NCI-H226 (cell line): ENCODE measurements around the gene ANP32B.
"Not testable (repeated sequence)": the region's sequence is repeated elsewhere in the genome, so short reads cannot be mapped to it uniquely, and the experiment has no call there.

Source experiments
- DNase-seq: peaks from one replicate; pipeline ENCODE4 v3.0.0-alpha.2; 2015

The ANP32B gene

GRCh38 chr9:97964901-97965300 is 18.2 kb upstream of the ANP32B start:
- DNase-seq: no peak

GRCh38 chr9:97966493-97966892 is 16.6 kb upstream of the ANP32B start:
- no peak for DNase-seq

- DNase-seq: no peak
These were observed 14.1 kb upstream of the ANP32B start for GRCh38 chr9:97969014-97969413.

GRCh38 chr9:97970165-97970564 is 13.0 kb upstream of the ANP32B start:
- no peak for DNase-seq

DNA sequence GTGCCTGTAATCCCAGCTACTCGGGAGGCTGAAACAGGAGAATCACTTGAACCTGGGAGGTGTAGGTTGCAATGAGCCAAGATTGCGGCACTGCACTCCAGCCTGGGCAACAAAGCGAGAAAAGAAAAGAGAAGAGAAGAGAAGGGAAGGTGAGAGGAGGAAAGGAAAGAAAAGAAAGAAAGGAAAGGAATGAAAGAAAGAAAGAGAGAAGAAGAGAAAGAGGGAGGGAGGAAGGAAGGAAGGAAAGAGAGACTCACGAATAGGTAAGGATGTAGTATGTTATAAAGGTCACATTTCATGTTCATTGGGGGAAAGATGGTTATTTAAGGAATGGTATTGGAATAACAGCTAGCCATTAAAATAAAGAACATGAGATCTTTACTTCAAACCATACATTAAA is 10.4 kb upstream of the ANP32B start:
- DNase-seq: no peak

DNA sequence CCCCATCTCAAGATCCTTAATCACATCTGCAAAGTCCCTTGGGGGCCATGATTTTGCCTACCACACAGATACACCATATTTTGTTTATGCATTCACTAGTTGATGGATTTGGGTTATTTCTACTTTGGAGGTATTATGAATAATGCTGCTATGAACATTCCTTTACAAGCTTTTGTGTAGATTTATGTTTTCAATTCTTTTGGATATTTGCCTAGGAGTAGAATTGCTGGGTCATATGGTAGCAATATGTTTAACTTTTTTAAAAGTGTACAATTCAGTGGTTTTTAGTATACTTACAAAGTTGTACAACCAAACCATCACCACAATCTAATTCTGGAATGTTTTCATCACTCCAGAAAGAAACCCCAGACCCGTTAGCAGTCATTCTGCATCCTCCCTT is 7.8 kb upstream of the ANP32B start:
- DNase-seq: no peak

DNA sequence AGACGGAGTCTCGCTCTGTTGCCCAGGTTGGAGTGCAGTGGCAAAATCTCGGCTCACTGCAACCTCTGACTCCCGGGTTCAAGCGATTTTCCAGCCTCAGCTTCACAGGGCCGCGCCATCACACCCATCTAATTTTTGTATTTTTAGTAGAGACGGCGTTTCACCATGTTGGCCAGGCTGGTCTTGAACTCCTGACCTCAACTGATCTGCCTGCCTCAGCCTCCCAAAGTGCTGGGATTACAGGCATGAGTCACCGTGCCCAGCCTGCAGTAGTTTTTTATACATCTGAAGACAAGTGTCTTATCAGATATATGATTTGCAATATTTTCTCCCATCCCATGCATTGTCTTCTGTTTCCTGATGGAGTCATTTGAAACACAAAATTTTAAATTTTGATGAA is 6.5 kb upstream of the ANP32B start:
- not testable (repeated sequence) for DNase-seq

DNA sequence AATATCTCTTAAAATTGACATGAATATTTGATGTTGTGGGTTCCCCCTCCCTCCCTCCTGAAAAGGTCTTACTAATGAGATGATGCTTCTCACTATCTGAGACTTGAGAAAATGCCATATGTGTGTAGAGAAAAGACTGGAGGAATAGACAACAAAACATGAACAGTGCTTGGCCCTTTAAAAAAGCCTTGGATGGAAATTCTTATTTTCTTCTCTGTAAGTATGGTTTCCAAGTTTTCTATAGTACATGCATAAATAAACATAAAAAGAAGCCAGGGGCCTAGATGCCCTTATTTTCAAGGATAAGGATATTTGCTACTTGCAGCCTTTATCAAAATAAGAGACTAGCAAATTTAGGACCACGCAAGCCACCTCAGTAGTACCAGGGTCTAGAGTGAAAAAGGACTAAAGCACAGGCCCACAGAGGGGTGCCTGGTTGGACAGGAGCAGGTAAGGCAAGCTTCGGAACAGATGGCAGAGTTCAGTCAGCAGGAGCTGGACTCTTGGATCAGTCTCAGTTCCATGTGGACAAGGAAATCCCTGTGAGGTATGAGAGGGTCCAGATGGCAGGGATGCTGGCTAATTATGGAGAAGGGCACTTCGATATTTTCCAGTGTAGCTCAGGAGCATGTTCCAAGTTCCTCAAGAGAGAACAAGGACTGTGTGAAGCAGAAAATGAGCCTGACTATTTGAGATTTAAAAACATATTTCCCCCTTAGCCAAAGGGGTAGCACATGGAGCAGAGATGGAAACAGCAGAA is 4.6 kb upstream of the ANP32B start:
- no peak for DNase-seq

DNA sequence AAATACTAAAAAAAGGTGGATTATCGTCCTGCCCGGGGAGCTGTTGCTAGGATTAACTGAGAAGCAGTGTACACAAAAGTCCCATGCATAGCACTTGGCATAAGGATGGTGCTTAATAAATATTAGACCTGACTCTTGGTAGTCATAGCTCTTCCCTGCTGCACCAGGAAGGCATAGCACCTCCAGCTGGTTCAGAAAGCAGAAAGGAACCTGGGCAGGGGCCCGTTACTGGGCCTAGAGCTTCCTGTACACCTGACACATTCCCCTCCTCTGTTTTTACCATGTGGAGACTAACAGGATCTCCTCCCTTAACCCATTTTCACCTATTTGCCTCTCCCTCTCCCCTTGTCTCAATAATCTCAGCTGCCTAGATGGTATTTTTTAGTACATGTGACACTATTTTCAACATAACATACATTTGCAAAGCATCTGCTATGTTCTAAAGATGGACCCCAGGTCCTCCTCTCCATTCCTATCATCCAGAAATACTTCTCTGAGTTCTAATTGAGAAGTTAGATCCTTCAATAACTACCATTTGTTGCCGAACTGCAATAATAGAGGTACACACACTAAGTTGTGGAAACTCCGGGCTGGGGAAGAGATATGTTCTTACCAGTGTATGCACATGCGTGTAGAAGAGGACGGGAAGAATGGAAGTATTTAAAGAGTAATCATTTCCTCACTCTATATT is 3.2 kb upstream of the ANP32B start:
- DNase-seq: no peak

GRCh38 chr9:97980479-97980803 is 2.7 kb upstream of the ANP32B start:
- DNase-seq: no peak

- DNase-seq: no peak
These were observed 2.0 kb upstream of the ANP32B start for GRCh38 chr9:97980918-97981845.

GRCh38 chr9:97981846-97982682 is 1.1 kb upstream of the ANP32B start:
- DNase-seq: no peak

- DNase-seq: peak; percentile 18
These were observed 547 bp downstream of the ANP32B start for GRCh38 chr9:97983589-97984187.

DNA sequence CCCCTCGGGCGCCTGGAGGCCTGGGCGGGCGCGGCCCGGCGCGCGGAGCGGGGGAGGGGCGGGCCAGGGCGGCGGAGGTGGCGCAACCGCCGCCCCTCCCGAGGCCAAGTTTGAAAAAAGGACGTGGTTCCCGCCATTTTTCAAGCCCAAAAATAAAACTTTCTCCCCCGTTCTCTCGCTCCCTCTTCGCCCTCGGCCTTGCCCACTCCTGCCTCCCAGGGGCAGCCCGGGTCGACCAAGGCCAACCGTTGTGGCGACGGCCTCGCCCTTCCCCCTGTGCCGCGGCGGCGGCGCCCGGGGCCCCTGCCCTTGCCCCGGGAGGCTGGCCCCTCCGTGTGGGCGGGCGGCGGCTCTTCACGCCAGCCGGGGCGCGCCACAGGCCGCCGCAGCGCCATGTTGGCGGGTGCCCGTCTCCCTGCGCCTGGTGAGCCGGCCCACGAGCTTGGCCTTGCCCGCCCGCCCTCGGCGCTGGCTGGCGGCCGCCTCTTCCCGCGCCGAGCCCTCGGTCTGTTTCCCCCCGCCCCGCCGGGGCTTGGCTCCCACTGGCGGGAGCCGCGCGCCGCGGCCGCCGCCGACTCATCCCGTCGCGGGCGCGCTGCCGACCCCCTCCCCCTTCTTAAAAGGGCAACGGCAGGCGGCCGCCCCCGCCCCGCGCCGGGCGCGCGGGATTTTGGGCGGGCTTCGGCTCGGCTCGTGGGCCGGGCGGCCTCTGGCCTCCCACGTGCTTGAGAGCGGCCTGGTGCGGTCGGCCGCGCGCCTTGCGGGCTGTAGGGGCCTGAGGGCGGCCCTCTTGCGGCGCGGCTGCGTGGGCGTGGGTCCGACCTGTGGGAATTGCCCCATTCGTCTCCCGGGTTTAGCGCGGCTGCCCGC is 1.3 kb downstream of the ANP32B start:
- DNase-seq: peak; percentile 72

GRCh38 chr9:97985058-97985861 is 2.1 kb downstream of the ANP32B start:
- DNase-seq: no peak

GRCh38 chr9:97987487-97987886 is 4.3 kb downstream of the ANP32B start:
- DNase-seq: no peak

DNA sequence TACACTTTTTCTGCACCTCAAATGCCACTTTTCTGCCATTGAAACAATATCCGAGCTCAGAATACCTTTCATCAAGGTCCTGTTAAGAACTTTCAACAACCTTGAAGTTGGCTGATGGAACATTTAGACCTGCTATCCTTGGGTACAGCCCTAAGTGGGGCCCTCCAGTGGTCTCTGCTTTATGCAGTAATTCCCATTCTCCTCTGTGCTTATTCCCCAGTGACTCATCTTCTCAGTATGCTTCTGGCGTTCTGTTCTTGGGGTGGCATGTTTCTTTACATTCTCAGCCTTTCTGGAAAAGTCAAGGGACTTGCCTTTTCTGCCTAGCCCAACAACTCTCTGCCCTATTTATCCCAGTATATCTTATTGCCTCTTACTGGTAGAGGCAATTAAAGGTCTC is 7.1 kb downstream of the ANP32B start:
- DNase-seq: peak; percentile 76

- no peak for DNase-seq
These were observed 8.7 kb downstream of the ANP32B start for GRCh38 chr9:97991818-97992217.

DNA sequence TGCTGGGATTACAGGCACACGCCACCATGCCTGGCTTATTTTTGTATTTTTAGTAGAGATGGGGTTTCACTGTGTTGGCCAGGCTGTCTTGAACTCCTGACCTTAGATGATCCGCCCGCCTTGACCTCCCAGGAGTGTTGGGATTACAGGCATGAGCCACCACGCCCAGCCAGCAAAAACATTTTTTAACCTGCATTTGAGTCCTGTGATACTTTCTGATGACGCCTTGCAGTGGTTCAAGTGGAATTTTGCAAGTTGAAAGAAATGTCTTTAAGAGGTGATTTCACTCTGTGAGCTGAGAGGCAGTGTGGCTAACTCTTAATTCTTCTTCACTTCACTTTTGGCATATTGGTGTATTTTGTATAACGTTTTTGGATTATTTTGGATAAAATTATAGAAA is 9.1 kb downstream of the ANP32B start:
- no peak for DNase-seq

- DNase-seq: no peak
These were observed 9.9 kb downstream of the ANP32B start for GRCh38 chr9:97993000-97993399.
